Common myeloid progenitor, CD34-positive (primary cell): Measurements from ENCODE around the gene COPZ2.
"Not testable (repeated sequence)": the region's sequence is repeated elsewhere in the genome, so short reads cannot be mapped to it uniquely, and the experiment has no call there.

Source experiments
- CTCF ChIA-PET: fragments of 350-600 bp; sonication (Branson Sonifier 250); formaldehyde crosslinking; loops from one replicate; lab custom pipeline; 2021; ENCODE audit warnings: antibody characterized with exemption; lab: Charles Lee
- POLR2A ChIA-PET: fragments of 350-600 bp; sonication (Branson Sonifier 250); formaldehyde crosslinking; loops from one replicate; lab custom pipeline; 2021; ENCODE audit warnings: antibody characterized with exemption; lab: Charles Lee
- DNase-seq, 3 donors: peaks; one replicate each; pipeline versions ENCODE4 v3.0.0 to v3.0.0-alpha.2; 2013
- H3K27ac ChIP-seq, 2 experiments: 1 replicate in 1 of 2; 2 replicates in 1 of 2; pipeline ENCODE4 v1.7.0; 2013; ENCODE audit warnings: inconsistent platforms in 2 of 2, low read length in 2 of 2, mild to moderate bottlenecking in 2 of 2, low read depth in 1 of 2, moderate library complexity in 1 of 2; ENCODE audit not compliant: severe bottlenecking in 2 of 2, insufficient read depth in 1 of 2, poor library complexity in 1 of 2
- H3K27me3 ChIP-seq, 5 experiments: replicated peaks in 2 of 5; 1 replicate in 3 of 5; 2 replicates in 2 of 5; pipeline versions ENCODE4 v1.6.1 to v1.7.0; 2013; ENCODE audit warnings: low read length in 4 of 5, mild to moderate bottlenecking in 2 of 5, moderate library complexity in 2 of 5, inconsistent platforms in 1 of 5; ENCODE audit not compliant: insufficient read depth in 5 of 5, control insufficient read depth in 4 of 5
- H3K36me3 ChIP-seq, 4 experiments: 1 replicate in 2 of 4; 2 replicates in 2 of 4; pipeline versions ENCODE4 v1.6.1 to v1.7.0; 2013; ENCODE audit warnings: low read length in 3 of 4, control low read depth in 1 of 4, mild to moderate bottlenecking in 1 of 4; ENCODE audit not compliant: control insufficient read depth in 4 of 4, insufficient read depth in 4 of 4
- H3K4me1 ChIP-seq, 4 experiments: 1 replicate in 3 of 4; 2 replicates in 1 of 4; pipeline versions ENCODE4 v1.6.1 to v1.7.1; 2013; ENCODE audit warnings: low read length in 3 of 4, mild to moderate bottlenecking in 3 of 4, control low read depth in 1 of 4, inconsistent platforms in 1 of 4, moderate library complexity in 1 of 4; ENCODE audit not compliant: control insufficient read depth in 4 of 4, insufficient read depth in 4 of 4; ENCODE audit errors: control extremely low read depth in 1 of 4
- H3K4me3 ChIP-seq, 7 experiments: 1 replicate in 4 of 7; 2 replicates in 3 of 7; pipeline versions ENCODE4 v1.5.1 to v1.7.0; 2013; ENCODE audit warnings: mild to moderate bottlenecking in 7 of 7, low read length in 6 of 7, moderate library complexity in 6 of 7, inconsistent platforms in 2 of 7, low read depth in 2 of 7, control low read depth in 1 of 7; ENCODE audit not compliant: insufficient read depth in 4 of 7, control insufficient read depth in 1 of 7; ENCODE audit errors: extremely low read depth in 1 of 7
- H3K9me3 ChIP-seq, 5 experiments: 1 replicate in 4 of 5; 2 replicates in 1 of 5; pipeline versions ENCODE4 v1.6.1 to v1.7.1; 2013; ENCODE audit warnings: low read length in 4 of 5, mild to moderate bottlenecking in 2 of 5, inconsistent platforms in 1 of 5, low read depth in 1 of 5, moderate library complexity in 1 of 5; ENCODE audit not compliant: control insufficient read depth in 4 of 5, insufficient read depth in 2 of 5; ENCODE audit errors: control extremely low read depth in 1 of 5
- WGBS: methylation state at CpG from one replicate; pipeline ENCODE4 v1.1.5; 2013; ENCODE audit not compliant: insufficient coverage; 5-methylcytosine and 5-hydroxymethylcytosine counted together

Gene COPZ2

DNA sequence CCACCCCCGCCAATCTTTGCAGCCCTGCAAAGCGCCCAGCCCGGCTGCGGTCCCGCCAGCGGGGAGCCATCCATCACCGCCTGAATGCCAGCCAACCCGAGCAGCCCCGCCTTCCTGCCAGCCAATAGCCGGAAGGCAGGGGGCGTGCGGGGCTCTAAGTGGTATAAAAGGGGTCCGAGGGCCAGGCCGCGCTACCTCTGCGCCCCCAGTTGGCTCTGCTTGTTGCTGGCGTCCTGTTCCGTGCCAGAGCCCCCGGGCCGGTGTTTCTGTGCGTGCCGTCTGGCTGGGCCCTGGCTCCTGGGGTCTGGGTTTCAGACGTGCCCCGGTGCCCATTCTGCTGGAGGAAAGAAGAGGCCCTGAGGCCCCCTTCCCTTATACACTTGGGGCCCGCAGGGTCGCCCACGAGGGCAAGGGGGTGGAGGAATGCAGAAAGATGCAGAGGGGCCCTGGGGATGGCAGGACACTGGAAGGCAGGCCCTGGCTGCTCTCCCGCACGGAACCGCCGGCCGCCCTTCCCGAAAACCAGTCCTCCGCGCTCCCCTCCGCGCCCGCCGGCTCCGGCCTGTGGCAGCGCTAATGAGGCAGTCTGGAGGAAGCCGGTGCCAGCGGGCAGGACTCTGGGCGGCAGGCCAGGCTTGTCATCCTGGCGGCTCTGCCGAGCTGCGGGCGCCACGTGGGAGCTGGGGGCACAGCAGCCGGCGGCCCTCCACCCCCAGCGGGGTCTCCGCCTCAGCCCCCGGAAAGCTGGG, 14.0 kb downstream of the COPZ2 start:
- CTCF ChIA-PET: interaction anchor here (0.9 kb wide), 1 partner anchor 51 kb away, joined by 3 read pairs; no protein-coding TSS in a partner anchor
- 0% methylated on average over 38 of the region's 54 CpGs for WGBS
- peak overlapping the region; percentile 3 to 78 (median 61) for H3K4me3 ChIP-seq
- POLR2A ChIA-PET: no interaction called here
- H3K27me3 ChIP-seq: peaks cover 0 to 2% (median 0%) of the 10 kb centered on the region in 5 experiments
- no peak overlapping the region for H3K27ac ChIP-seq
- DNase-seq: peak; percentile 67 to 80 (median 69)
- no peaks in the 10 kb centered on the region for H3K36me3 ChIP-seq
- H3K9me3 ChIP-seq: no peaks in the 10 kb centered on the region
- peaks cover 4 to 38% (median 35%) of the 10 kb centered on the region in 4 experiments for H3K4me1 ChIP-seq

DNA sequence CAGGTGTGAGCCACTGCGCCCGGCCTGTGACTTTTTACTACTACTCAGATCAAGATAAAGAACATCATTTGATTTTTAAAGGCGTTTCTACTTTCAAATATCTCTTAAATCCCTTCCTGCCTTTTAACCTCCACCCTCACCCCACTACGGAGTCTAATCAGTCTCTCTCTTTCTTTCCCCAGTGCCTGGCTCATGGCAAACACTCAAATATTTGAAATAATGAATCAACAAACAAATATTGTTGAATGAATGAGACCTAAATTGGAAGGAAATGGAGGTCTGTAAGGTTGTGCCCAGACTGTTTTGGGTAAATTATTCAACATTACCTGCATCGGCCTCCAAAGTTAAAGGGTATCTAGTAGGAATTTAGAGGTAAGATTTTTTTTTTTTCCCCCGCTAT, 14.7 kb downstream of the COPZ2 start:
- ChIA-PET POLR2A (no interaction called here), CTCF (interaction anchor here (1.3 to 14.4 kb wide), 2 partner anchors 43 to 76 kb away, joined by 5 to 511 read pairs; partner anchors contain the start of gene CDK5RAP3)
- Histone ChIP-seq H3K36me3 (no peaks in the 10 kb centered on the region), H3K4me3 (peak overlapping the region in 2 of 7 experiments; percentile 75 to 78), H3K9me3 (no peaks in the 10 kb centered on the region), H3K27ac (no peak overlapping the region), H3K4me1 (peaks cover 4 to 41% (median 37%) of the 10 kb centered on the region in 4 experiments), H3K27me3 (peaks cover 0 to 2% (median 0%) of the 10 kb centered on the region in 5 experiments)
- WGBS: 85% methylated on average over 4 of the region's 6 CpGs
- no peak for DNase-seq

DNA sequence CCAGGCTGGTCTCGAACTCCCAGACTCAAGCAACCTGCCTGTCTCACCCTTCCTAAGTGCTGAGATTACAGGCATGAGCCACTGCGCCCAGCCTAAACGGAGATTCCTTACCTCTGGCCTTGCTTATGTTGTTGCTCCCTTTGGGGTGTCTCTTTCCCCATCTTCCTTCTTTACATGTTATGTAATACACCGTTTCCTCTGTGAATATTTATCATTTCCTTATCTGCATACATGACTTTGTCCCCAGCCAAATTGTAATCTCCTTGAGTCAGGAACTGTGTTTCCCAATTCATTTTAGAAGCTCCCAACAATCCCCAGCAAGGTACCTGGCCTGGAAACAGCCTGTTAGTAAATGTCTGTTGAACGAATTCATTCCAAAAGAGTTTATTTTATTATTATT, 15.7 kb downstream of the COPZ2 start:
- H3K36me3 ChIP-seq: no peaks in the 10 kb centered on the region
- no peak overlapping the region for H3K4me3 ChIP-seq
- H3K4me1 ChIP-seq: peaks cover 4 to 48% (median 40%) of the 10 kb centered on the region in 4 experiments
- no peak overlapping the region for H3K27ac ChIP-seq
- ChIA-PET POLR2A (interaction anchor here (0.6 kb wide), 1 partner anchor 1512 kb away, joined by 3 read pairs; no protein-coding TSS in a partner anchor), CTCF (interaction anchor here (1.3 to 14.4 kb wide), 3 partner anchors 42 to 75 kb away, joined by 5 to 511 read pairs (median 5); partner anchors contain the start of gene CDK5RAP3)
- no peaks in the 10 kb centered on the region for H3K9me3 ChIP-seq
- DNase-seq: no peak
- WGBS: no CpG with 5 or more reads among the region's 5 CpGs
- peaks cover 0 to 2% (median 0%) of the 10 kb centered on the region in 5 experiments for H3K27me3 ChIP-seq

DNA sequence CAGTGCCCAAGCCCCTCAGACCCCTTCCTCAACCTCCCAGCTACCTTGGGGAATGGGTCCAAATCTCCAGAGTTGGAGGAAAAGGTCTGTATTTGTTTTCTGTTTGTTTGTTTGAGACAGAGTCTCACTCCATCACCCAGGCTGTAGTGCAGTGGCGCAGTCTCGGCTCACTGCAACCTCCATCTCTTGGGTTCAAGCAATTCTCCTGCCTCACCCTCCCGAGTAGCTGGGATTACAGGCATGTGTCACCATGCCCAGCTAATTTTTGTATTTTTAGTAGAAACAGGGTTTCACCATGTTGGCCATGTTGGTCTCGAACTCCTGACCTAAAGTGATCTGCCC, 19.8 kb downstream of the COPZ2 start:
- 83% methylated on average over 2 of the region's 4 CpGs for WGBS
- POLR2A ChIA-PET: interaction anchor here (0.6 to 1.4 kb wide), 3 partner anchors 10 to 35 kb away, joined by 3 read pairs; no protein-coding TSS in a partner anchor
- H3K36me3 ChIP-seq, H3K4me3 ChIP-seq, DNase-seq, H3K9me3 ChIP-seq, H3K27ac ChIP-seq: not testable (repeated sequence)
- CTCF ChIA-PET: interaction anchor here (0.9 to 14.4 kb wide), 19 partner anchors 9 to 177 kb away, joined by 3 to 511 read pairs (median 6); partner anchors contain the start of genes CDK5RAP3, PRR15L and SCRN2
- Histone ChIP-seq H3K27me3 (peaks cover 0 to 24% (median 8%) of the 10 kb centered on the region in 5 experiments), H3K4me1 (peaks cover under 1 to 37% (median 7%) of the 10 kb centered on the region in 4 experiments)

DNA sequence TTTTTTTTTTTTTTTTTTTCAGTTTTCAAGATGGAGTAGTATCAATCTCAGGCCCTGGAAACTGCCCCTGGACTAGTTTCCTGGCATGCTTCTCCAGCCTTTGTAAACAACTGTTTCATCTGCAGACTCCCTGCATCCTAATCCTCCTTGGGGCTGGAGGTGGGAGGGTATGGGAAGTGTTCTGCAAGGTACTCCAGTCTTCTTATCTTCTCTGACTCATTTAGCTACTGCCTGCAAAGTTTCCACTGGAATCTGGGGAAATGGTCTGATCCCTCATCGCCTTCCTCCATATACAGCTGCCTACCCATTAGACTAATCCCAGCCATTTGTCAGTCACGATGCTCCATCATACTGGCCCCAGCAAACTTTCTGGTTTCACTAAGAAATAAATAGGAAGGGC, 21.5 kb downstream of the COPZ2 start:
- WGBS: 100% methylated on average over 2 of the region's 2 CpGs
- peaks cover 0 to 48% (median 21%) of the 10 kb centered on the region in 4 experiments for H3K4me1 ChIP-seq
- POLR2A ChIA-PET: no interaction called here
- no peak overlapping the region for H3K4me3 ChIP-seq
- no peak for DNase-seq
- CTCF ChIA-PET: interaction anchor here (0.7 to 14.4 kb wide), 8 partner anchors 13 to 186 kb away, joined by 4 to 511 read pairs (median 4); partner anchors contain the start of gene CDK5RAP3
- no peak overlapping the region for H3K27ac ChIP-seq
- no peaks in the 10 kb centered on the region for H3K36me3 ChIP-seq
- H3K27me3 ChIP-seq: peaks cover 0 to 35% (median 10%) of the 10 kb centered on the region in 5 experiments
- no peaks in the 10 kb centered on the region for H3K9me3 ChIP-seq

DNA sequence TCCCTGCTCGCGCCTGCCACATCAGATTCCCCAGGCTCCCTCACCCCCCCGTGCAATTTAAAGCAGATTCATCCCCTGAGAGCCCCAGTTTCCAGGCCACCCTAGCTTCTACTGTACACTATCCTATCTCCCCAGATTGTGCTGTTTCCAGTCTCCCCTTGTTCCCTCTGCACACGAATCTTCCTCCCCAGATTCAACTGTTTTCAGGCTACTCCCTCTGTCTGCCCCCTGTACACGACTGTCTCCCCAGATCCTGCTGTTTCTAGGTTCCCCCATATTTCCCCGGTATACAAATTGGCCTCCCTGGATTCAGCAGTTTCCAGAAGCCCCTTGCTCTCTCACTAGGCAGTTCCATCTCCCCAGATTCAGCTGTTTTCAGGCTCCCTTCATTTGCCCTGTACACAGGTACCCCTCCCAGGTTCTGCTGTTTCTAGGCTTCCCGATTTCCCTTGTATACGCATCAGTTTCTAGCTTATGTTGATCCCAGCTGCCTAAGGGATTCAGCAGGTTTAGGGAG, 22.9 kb downstream of the COPZ2 start:
- peaks cover 0 to 52% (median 21%) of the 10 kb centered on the region in 4 experiments for H3K4me1 ChIP-seq
- no peaks in the 10 kb centered on the region for H3K9me3 ChIP-seq
- 91% methylated on average over 6 of the region's 8 CpGs for WGBS
- H3K4me3 ChIP-seq: no peak overlapping the region
- DNase-seq: no peak
- H3K27ac ChIP-seq: no peak overlapping the region
- H3K36me3 ChIP-seq: no peaks in the 10 kb centered on the region
- CTCF ChIA-PET: interaction anchor here (1.2 to 14.4 kb wide), 6 partner anchors 10 to 35 kb away, joined by 3 to 511 read pairs (median 6); partner anchors contain the start of gene CDK5RAP3
- POLR2A ChIA-PET: no interaction called here
- H3K27me3 ChIP-seq: peaks cover 0 to 35% (median 10%) of the 10 kb centered on the region in 5 experiments
